Measurements from ENCODE around the gene PTCH1.

- TF ChIP-seq CTCF (conservative IDR thresholded peaks at IDR 0.05) (no peak), EZH2 (IDR thresholded peaks at IDR 0.05; ENCODE audit: low read depth) (no peak)
Measured at GRCh38 chr9:95458666-95459065, 58.1 kb downstream of the PTCH1 start.

Data from PC-9 (cell line).